IMR-90 (cell line): Measurements from ENCODE around the gene MAPRE2.

Experiments
- CTCF ChIP-seq: conservative IDR thresholded peaks from 2 replicates; pipeline ENCODE4 v1.5.1; 2012; ENCODE audit warnings: mild to moderate bottlenecking, low read depth, low read length, improper control_type of control experiment
- FOS ChIP-seq: fragments of 150-350 bp; IDR thresholded peaks from 2 replicates; pipeline ENCODE4 v1.6.1; 2016; ENCODE audit warnings: low read depth, low read length

DNA sequence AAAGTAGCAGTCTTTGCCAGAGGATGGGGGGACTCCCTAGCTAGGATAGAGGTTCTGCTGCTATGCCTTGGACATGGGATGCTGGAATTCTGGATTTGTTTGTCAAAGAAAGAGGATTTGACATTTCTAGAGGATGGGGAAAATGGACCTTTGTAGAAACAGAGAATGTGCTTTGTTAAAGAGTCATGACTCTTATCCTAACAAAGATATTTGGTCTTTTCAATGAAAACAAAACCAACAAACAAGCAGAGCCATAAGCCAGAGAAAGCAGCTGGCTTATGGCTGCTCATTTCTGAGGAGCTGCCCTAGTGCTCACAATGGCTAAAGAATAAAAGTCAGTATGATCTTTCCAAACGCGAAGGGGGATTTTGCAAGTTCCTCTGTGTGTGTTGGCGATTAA is 40.8 kb upstream of the MAPRE2 start:
- TF ChIP-seq FOS (no peak), CTCF (no peak)
